GM18907 (cell line): ENCODE measurements around the gene FZR1.

Source experiments
- ATAC-seq: cut with Tn5 transposase; IDR thresholded peaks from one replicate; pipeline ENCODE4 v1.9.1; 2021; ENCODE audit warnings: mild to moderate bottlenecking, moderate library complexity; ENCODE audit not compliant: unreplicated experiment

Gene FZR1

DNA sequence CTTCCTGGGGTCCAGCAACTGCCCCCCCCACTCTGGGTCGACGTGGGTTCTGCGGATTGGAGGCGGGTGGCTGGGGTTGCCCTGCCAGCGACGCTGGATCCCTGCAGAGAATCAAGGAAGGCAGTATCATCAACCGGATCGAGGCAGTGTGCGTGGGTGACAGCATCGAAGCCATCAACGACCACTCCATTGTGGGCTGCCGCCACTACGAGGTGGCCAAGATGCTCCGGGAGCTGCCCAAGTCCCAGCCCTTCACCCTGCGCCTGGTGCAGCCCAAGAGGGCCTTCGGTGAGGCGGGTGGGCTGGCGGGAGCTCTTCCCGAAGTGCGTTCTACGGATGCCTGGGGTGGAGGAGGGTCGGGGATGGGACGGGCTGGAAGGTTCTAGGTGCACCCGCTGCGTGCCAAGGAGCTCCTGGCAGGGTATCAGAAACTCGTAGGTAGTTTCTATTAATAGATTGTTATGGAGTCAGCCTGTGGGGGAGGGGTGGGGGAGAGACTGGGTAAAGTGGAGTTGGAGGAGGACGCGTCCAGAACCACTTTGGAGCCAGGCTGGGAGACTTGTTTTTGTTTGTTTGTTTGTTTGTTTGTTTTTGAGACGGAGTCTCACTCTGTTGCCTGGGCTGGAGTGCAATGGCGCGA is 80.7 kb downstream of the FZR1 start:
- ATAC-seq, result no peak
